ENCODE results near the gene DAND5. TPM values are rescaled to one million over a fixed set of nuclear protein-coding genes. Genes with fewer than 3 reads are reported as not detected.

DAND5 gene
- total and polyA plus RNA-seq, 12 donors, result 0.71 to 14.4 (median 9.7) TPM

GRCh38 chr19:13016628-13017305, 47.4 kb downstream of the DAND5 start:
- Histone ChIP-seq H3K36me3 (no peaks in the 10 kb centered on the region), H3K4me3 (peak overlapping the region in 6 of 10 donors; percentile 6 to 25 (median 16)), H3K27me3 (peaks cover 0 to 38% (median 0%) of the 10 kb centered on the region in 7 donors), H3K4me1 (peaks cover 55 to 99% (median 94%) of the 10 kb centered on the region in 9 donors), H3K27ac (peak overlapping the region; percentile 79 to 96 (median 88)), H3K9me3 (no peaks in the 10 kb centered on the region)
- 65 to 72% methylated on average over 22 of the region's 22 CpGs for WGBS, 2 donors
- ATAC-seq (no peak), DNase-seq (no peak)
- TF ChIP-seq CTCF (IDR thresholded peaks at IDR 0.05), result no peak
- intact Hi-C loops (cut with DNase I), result loop anchor here in 2 of 10 donors (2.0 to 5.0 kb wide), 2 partner anchors 18 to 46 kb away; no protein-coding TSS in a partner anchor

- intact Hi-C loops (cut with DNase I), result loop anchor here in 2 of 10 donors (2.0 to 5.0 kb wide), 2 partner anchors 19 to 45 kb away; no protein-coding TSS in a partner anchor
- H3K4me3 ChIP-seq, result peak overlapping the region in 5 of 10 donors; percentile 10 to 25 (median 15)
- H3K4me1 ChIP-seq, result peaks cover 50 to 100% (median 96%) of the 10 kb centered on the region in 9 donors
- no peak for TF ChIP-seq CTCF (IDR thresholded peaks at IDR 0.05)
- H3K27me3 ChIP-seq, result peaks cover 0 to 31% (median 0%) of the 10 kb centered on the region in 7 donors
- no peak for DNase-seq
- WGBS, 2 donors, result 53 to 66% methylated on average over 14 of the region's 14 CpGs
- ATAC-seq, result no peak
- no peaks in the 10 kb centered on the region for H3K36me3 ChIP-seq
- H3K9me3 ChIP-seq, result no peaks in the 10 kb centered on the region
- peak overlapping the region; percentile 79 to 96 (median 88) for H3K27ac ChIP-seq
Measured at GRCh38 chr19:13017306-13018034, 48.1 kb downstream of the DAND5 start.

GRCh38 chr19:13018035-13018914, 48.9 kb downstream of the DAND5 start:
- WGBS, 2 donors, result 28 to 45% methylated on average over 18 to 20 of the region's 21 CpGs
- intact Hi-C loops (cut with DNase I), result loop anchor here in 1 of 10 donors (5.0 kb wide), 1 partner anchor 44 kb away; no protein-coding TSS in a partner anchor
- no peak for TF ChIP-seq CTCF (IDR thresholded peaks at IDR 0.05)
- ATAC-seq, result peak in 6 of 8 donors; percentile 1 to 15 (median 9)
- H3K27ac ChIP-seq, result peak overlapping the region; percentile 79 to 96 (median 88)
- H3K9me3 ChIP-seq, result no peaks in the 10 kb centered on the region
- peaks cover 0 to 23% (median 0%) of the 10 kb centered on the region in 7 donors for H3K27me3 ChIP-seq
- peaks cover 50 to 99% (median 90%) of the 10 kb centered on the region in 9 donors for H3K4me1 ChIP-seq
- no peaks in the 10 kb centered on the region for H3K36me3 ChIP-seq
- H3K4me3 ChIP-seq, result peak overlapping the region in 6 of 10 donors; percentile 4 to 38 (median 11)
- peak; percentile 75 to 77 for DNase-seq
